GOT3 (cell line): ENCODE measurements around the gene TRANK1.

Experiments
- DNase-seq: peaks from one replicate; lab custom pipeline; 2025; ENCODE audit warnings: mixed read lengths; lab: John Stamatoyannopoulos, UW

Gene TRANK1

GRCh38 chr3:36800533-36801116, 144.2 kb downstream of the TRANK1 start:
- no peak for DNase-seq

DNA sequence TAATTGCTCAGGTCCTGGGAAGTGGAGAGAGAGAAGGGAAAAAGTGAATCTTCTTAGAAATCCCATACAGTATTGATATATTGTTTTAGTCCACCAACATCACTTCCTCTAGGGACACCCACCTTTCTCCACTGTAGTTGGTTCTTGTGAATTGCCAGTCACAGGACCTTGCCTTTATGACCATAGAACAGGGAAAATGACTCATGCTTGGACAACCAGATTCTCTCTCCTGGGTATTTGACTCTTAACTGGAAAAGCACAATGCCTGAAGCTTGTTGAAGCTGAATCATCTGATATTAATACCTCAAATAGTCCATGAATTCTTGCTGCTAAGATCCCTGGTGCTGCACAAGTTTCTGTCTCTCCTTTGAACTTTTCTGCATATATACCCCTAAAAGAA, 148.0 kb downstream of the TRANK1 start:
- no peak for DNase-seq

DNA sequence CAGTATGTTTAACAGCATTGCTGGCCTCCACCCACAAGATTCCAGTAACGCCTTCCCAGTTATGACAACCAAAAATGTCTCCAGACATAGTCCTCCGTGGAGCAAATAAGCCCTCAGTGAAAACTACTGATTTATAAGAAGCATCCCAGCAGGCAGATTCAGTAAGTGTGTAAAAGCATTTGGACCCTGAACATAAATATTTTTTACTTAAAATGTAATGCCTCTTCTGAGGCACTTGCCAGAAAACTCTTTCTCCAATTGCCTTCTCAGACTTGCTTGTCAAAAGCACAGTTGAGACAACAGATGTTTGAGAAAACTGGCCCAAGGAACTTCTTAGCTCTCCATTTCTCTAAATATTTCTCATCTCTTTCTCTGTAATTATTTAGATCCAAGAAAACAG, 148.7 kb downstream of the TRANK1 start:
- no peak for DNase-seq

GRCh38 chr3:36795622-36796021, 149.2 kb downstream of the TRANK1 start:
- DNase-seq: no peak

DNA sequence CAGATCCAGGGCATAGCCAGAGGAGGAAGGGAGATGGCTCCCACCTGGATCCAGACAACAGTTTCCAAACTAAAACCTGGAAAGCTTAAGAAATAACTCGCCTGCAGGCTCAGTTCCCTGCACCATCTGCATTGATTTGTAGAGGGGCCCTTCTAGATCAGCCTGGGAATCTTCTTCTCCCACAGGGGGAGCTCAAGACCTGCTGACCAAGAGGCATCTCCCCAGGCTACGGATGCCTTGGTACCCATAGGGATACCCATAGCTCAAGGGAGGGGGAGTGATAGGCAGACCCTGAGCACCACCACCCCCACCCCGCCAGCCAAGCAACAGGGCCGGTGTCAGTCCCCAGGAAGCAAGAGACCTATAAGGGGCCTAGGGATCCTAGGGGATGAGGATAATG, 152.5 kb downstream of the TRANK1 start:
- no peak for DNase-seq

GRCh38 chr3:36790765-36791164, 154.1 kb downstream of the TRANK1 start:
- DNase-seq: no peak

DNA sequence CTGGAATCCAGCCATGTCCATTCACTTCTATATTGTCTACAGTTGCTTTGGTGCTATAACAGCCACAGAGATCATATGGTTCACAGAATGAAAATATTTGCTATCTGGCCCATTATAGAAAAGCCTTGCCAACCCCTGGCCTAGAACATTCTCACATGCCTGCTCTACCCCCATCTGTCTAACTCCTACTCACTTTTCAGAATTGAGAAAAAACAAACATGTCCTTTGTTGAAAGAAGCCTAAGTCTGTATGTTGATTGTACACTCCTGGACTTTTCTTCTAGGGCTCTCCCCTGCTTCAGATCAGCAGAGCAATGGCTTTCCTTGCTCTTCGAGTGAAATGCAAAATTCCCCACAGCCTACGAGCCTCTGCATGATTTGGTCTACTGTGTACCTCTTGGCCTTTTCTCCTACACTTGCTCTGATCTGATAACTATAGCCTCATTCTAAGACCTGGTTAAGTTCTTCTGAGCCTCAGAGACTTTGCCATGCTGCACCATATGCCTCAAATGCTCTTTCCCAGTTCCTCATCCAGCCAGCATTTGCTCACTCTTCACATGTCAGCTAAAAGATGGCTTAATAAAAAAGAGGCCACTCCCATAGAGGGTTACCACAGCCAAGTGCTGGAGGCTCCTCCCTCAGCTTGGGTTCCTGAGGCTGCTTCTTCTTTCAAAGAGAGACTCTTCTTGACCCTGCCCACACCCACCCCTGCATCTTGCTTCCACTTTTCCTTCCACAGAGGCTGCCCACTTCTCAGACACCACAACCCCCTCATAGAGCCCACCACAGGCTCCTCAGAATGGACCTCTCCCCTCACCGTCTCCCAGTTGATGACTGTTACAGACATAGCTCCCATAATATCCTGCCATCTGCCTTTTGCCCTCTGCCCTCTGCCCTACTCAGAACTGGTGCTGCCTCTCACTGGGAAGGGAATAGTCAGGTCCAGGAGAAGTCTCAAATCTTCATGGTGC, 157.6 kb downstream of the TRANK1 start:
- DNase-seq: no peak

DNA sequence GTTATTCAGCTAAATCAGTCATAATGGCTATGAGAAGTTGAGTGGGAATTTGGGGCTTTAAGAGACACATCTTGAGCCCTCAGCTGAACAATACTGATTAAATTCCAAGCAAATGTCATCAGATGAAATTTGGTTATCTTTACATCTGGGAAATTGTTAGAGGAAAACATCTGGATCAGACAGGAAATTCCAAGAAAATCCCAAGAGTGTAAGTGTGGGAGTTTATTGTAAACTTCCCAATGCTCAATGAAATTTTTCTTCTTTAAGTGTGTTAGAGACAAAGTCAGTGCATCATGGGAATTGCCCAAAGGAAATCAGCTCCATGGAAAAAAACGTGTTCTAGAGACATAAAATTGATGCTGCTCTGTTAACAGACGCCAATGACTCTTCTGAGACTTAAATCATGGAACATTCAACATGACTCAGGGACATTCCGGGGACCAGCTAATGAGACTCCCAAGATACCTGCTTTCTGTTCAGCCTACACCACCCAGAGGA, 160.7 kb downstream of the TRANK1 start:
- DNase-seq: no peak

DNA sequence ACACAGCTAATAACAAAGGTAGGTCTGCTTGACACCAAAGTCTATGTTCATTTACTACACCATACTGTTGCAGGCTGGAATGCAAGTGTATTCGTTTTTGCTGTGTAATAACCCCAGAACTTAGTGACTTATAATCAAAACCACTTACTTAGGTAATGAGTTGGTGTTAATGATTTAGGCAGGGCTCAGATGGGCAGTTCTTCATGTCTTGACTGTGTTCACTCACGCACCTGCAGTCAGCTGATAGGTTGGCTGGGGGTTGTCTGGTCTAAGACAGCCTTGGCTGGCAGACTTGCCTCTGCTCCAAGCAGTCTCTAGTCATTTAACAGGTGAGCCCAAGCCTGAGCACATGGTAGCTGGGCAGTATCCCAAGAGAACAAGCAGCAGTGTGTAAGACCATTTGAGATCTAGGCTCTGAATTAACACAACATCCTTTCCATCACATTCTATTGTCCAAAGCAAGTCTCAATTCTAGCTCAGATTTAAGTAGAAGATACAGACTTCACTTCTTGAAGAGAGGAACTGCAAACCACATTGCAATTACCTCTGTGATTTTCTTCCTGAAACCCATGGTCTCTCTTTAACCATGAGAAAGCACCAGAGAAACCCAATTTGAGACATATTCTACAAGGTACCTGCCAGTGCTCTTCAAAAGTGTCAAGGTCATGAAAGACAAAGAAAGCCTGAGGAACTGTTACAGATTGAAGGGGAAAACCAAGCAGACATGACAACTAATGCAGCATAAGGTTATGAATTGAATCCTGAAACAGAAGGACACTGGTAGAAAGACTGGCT, 167.2 kb downstream of the TRANK1 start:
- DNase-seq: no peak
